SK-N-SH (cell line): ENCODE measurements around the gene TRAFD1. TPM values are rescaled to one million over a fixed set of nuclear protein-coding genes. Genes with fewer than 3 reads are reported as not detected.

Experiments used
- CTCF ChIA-PET: fragments of 300-600, 350-600 bp; formaldehyde crosslinking; extraction: SDS; loops from one replicate; lab custom pipeline; 2021; lab: Yijun Ruan, JAX
- POLR2A ChIA-PET: fragments of 350-600 bp; sonication (Branson Sonifier 250); formaldehyde crosslinking; extraction: SDS; loops from one replicate; lab custom pipeline; 2020; ENCODE audit warnings: antibody characterized with exemption, inconsistent platforms; lab: Yijun Ruan, JAX
- DNase-seq: peaks from one replicate; pipeline ENCODE4 v3.0.0; 2012
- H2AFZ ChIP-seq: fragments of 200-600 bp; sonication (generic); 2 replicates; pipeline ENCODE4 v1.8.1; 2016; ENCODE audit warnings: antibody characterized with exemption, mild to moderate bottlenecking, low read depth
- H3F3A ChIP-seq: fragments of 200-600 bp; sonication (generic); replicated peaks from 2 replicates; pipeline ENCODE3; 2016; ENCODE audit warnings: antibody characterized with exemption, mild to moderate bottlenecking; ENCODE audit not compliant: insufficient read depth
- H3K27ac ChIP-seq, 2 experiments: fragments of 200-500 bp in 1 of 2; fragments of 200-600 bp in 1 of 2; sonication (Bioruptor generic) in 1 of 2; sonication (generic), shearing (Covaris generic) in 1 of 2; 2 replicates each; pipeline versions ENCODE4 v1.5.1 to v1.6.1; 2014 to 2016; ENCODE audit warnings: low read depth in 2 of 2, inconsistent platforms in 1 of 2, low read length in 1 of 2, mild to moderate bottlenecking in 1 of 2, mixed read lengths in 1 of 2
- H3K27me3 ChIP-seq: fragments of 200-600 bp; sonication (generic), shearing (Covaris generic); 2 replicates; pipeline ENCODE4 v1.6.1; 2016; ENCODE audit warnings: mixed run types; ENCODE audit not compliant: insufficient read depth
- H3K36me3 ChIP-seq, 2 experiments: fragments of 200-500 bp in 1 of 2; fragments of 200-600 bp in 1 of 2; sonication (Bioruptor generic) in 1 of 2; sonication (generic) in 1 of 2; replicated peaks in 1 of 2; 2 replicates each; pipeline versions ENCODE3 to v1.5.1; 2014 to 2016; ENCODE audit warnings: low read length in 1 of 2, mild to moderate bottlenecking in 1 of 2; ENCODE audit not compliant: insufficient read depth in 2 of 2, control insufficient read depth in 1 of 2
- H3K4me1 ChIP-seq, 2 experiments: fragments of 200-500 bp in 1 of 2; fragments of 200-600 bp in 1 of 2; sonication (Bioruptor generic) in 1 of 2; sonication (generic), shearing (Covaris generic) in 1 of 2; 2 replicates each; pipeline versions ENCODE4 v1.5.1 to v1.6.1; 2014 to 2016; ENCODE audit warnings: low read depth in 1 of 2, low read length in 1 of 2, mixed run types in 1 of 2; ENCODE audit not compliant: insufficient read depth in 2 of 2, control insufficient read depth in 1 of 2
- H3K4me2 ChIP-seq: fragments of 200-600 bp; sonication (generic), shearing (Covaris generic); 2 replicates; pipeline ENCODE4 v1.6.1; 2017; ENCODE audit warnings: mixed run types
- H3K4me3 ChIP-seq, 2 experiments: fragments of 200-500 bp in 1 of 2; fragments of 200-600 bp in 1 of 2; sonication (Bioruptor generic) in 1 of 2; sonication (generic), shearing (Covaris generic) in 1 of 2; 2 replicates each; pipeline versions ENCODE4 v1.5.1 to v1.8.1; 2014 to 2016; ENCODE audit warnings: low read depth in 2 of 2, inconsistent platforms in 1 of 2, low read length in 1 of 2, mild to moderate bottlenecking in 1 of 2, mixed read lengths in 1 of 2, moderate library complexity in 1 of 2
- H3K79me2 ChIP-seq: fragments of 200-600 bp; sonication (generic); 2 replicates; pipeline ENCODE4 v1.8.1; 2017; ENCODE audit warnings: mild to moderate bottlenecking; ENCODE audit not compliant: insufficient read depth
- H3K9ac ChIP-seq: fragments of 200-600 bp; sonication (generic); 2 replicates; pipeline ENCODE4 v1.6.1; 2017; ENCODE audit warnings: mixed run types
- H3K9me2 ChIP-seq: fragments of 200-600 bp; sonication (generic); 2 replicates; pipeline ENCODE4 v1.6.1; 2017; ENCODE audit warnings: mixed run types
- H3K9me3 ChIP-seq: fragments of 200-600 bp; sonication (generic); 2 replicates; pipeline ENCODE4 v1.6.1; 2017; ENCODE audit warnings: mixed run types, mild to moderate bottlenecking, moderate library complexity
- H4K20me1 ChIP-seq: fragments of 200-600 bp; sonication (generic); 2 replicates; pipeline ENCODE4 v1.6.1; 2017; ENCODE audit warnings: mild to moderate bottlenecking, mixed run types; ENCODE audit not compliant: insufficient read depth
- ELF1 ChIP-seq: IDR thresholded peaks from 2 replicates; pipeline ENCODE4 v1.4.0; 2012
- EP300 ChIP-seq, 2 experiments: IDR thresholded peaks; 2 replicates each; pipeline versions ENCODE4 v1.4.0 to v1.6.1; 2012; ENCODE audit warnings: borderline replicate concordance in 1 of 2, low read depth in 1 of 2, low read length in 1 of 2
- FOSL2 ChIP-seq: IDR thresholded peaks from 2 replicates; pipeline ENCODE4 v1.4.0; 2012; ENCODE audit warnings: low read depth, mild to moderate bottlenecking, moderate library complexity, borderline replicate concordance
- FOXJ3 ChIP-seq: sonication (generic); formaldehyde crosslinking; IDR thresholded peaks from 2 replicates; pipeline ENCODE4 v1.5.1; 2020; ENCODE audit warnings: mild to moderate bottlenecking, missing genetic modification reagents
- FOXM1 ChIP-seq: IDR thresholded peaks from 2 replicates; pipeline ENCODE4 v1.4.0; 2012; ENCODE audit warnings: low read depth, mild to moderate bottlenecking
- GABPA ChIP-seq: IDR thresholded peaks from 2 replicates; pipeline ENCODE4 v1.4.0; 2012; ENCODE audit warnings: low read depth, mild to moderate bottlenecking
- JUND ChIP-seq: IDR thresholded peaks from 2 replicates; pipeline ENCODE4 v1.4.0; 2012
- MEF2A ChIP-seq: IDR thresholded peaks from 2 replicates; pipeline ENCODE4 v1.4.0; 2012; ENCODE audit warnings: low read depth, borderline replicate concordance
- MXI1 ChIP-seq: IDR thresholded peaks from 2 replicates; pipeline ENCODE4 v1.6.1; 2012; ENCODE audit warnings: mild to moderate bottlenecking, low read depth, low read length, improper control_type of control experiment
- NFIC ChIP-seq: IDR thresholded peaks from 2 replicates; pipeline ENCODE4 v1.4.0; 2012; ENCODE audit warnings: borderline replicate concordance
- RCOR1 ChIP-seq: fragments of 150-350 bp; IDR thresholded peaks from 2 replicates; pipeline ENCODE4 v1.6.1; 2017; ENCODE audit warnings: antibody characterized with exemption, low read length
- RFX5 ChIP-seq: IDR thresholded peaks from 2 replicates; pipeline ENCODE4 v1.6.1; 2012; ENCODE audit warnings: mild to moderate bottlenecking, improper control_type of control experiment, low read length
- SIN3A ChIP-seq: IDR thresholded peaks from 2 replicates; pipeline ENCODE4 v1.6.1; 2012; ENCODE audit warnings: low read depth, mild to moderate bottlenecking, low read length, moderate library complexity, borderline replicate concordance
- TAF1 ChIP-seq: IDR thresholded peaks from 2 replicates; pipeline ENCODE4 v1.6.1; 2012; ENCODE audit warnings: low read depth, mild to moderate bottlenecking, low read length, moderate library complexity, borderline replicate concordance
- TEAD4 ChIP-seq: IDR thresholded peaks from 2 replicates; pipeline ENCODE4 v1.4.0; 2012; ENCODE audit warnings: mild to moderate bottlenecking, borderline replicate concordance; ENCODE audit not compliant: insufficient read depth
- YY1 ChIP-seq: IDR thresholded peaks from 2 replicates; pipeline ENCODE4 v1.4.0; 2012; ENCODE audit warnings: low read depth, mild to moderate bottlenecking
- WGBS: methylation state at CpG from one replicate; pipeline ENCODE4 v1.1.6; 2017; ENCODE audit warnings: low lambda C conversion rate; 5-methylcytosine and 5-hydroxymethylcytosine counted together
- polyA plus RNA-seq, 3 experiments: library from polyadenylated mRNA; depleted of rRNA; stranded (reverse); fragments of >200 nt; gene quantifications; 2 replicates each; pipeline ENCODE4 v1.2.3, GENCODE V29; 2012
- TF ChIP-seq, protein P1 (sequence below): IDR thresholded peaks from 2 replicates; pipeline ENCODE4 v1.4.0; 2012; ENCODE audit warnings: low read depth, borderline replicate concordance
- TF ChIP-seq, protein P2 (sequence below): fragments of 150-350 bp; IDR thresholded peaks from 2 replicates; pipeline ENCODE4 v1.6.1; 2016; ENCODE audit warnings: mild to moderate bottlenecking, low read depth, low read length
- TF ChIP-seq, protein P3 (sequence below): fragments of 150-350 bp; IDR thresholded peaks from 2 replicates; pipeline ENCODE4 v1.6.1; 2017; ENCODE audit warnings: antibody characterized with exemption, low read length, low read depth, borderline replicate concordance
- TF ChIP-seq, protein P4 (sequence below): IDR thresholded peaks from 2 replicates; pipeline ENCODE4 v1.4.0; 2012; ENCODE audit warnings: low read depth
- TF ChIP-seq, protein P5 (sequence below): IDR thresholded peaks from 2 replicates; pipeline ENCODE4; 2012

Gene TRAFD1
- polyA plus RNA-seq, 1 of the 3 experiments (the other 2 are of a cell fraction) = 12.4 TPM

DNA sequence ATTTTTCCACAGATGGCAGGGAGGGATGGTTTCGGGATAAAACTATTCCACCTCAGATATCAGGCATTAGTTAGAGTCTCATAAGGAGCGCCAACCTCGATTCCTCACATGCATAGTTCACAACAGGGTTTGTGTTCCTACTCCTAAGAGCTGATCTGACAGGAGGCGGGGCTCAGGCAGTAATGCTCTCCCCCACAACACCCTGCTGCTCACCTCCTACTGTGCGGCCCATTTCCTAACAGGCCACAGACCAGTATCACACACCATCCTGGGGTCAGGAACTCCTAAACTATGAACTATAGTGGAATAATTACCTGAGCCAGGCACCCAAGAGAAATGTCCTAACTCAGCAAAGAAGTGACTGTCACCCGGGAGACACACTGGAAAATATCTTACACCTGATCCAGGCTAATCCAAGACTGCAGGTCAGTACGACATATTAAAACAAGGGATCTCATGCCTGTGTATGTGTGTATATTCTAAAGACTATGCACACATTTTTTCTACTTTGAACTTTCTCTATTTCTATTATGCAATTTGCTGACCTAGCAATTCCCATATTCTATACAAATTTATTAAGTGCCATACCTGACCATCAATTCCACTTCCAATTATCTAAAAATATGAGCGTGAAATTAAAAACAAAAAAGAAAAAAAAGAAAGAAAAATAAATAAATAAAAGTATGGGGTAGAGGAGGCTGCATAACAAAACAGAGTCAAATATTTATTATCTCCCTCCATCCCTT is 21.4 kb upstream of the TRAFD1 start:
- Histone ChIP-seq H3K79me2 (peaks cover 99% of the 10 kb centered on the region), H3K36me3 (peaks cover 9 to 40% of the 10 kb centered on the region in 2 experiments), H3K9me3 (no peaks in the 10 kb centered on the region), H3K4me3 (no peak overlapping the region), H3K27ac (no peak overlapping the region), H3K27me3 (no peaks in the 10 kb centered on the region), H3K4me1 (peaks cover 0 to 6% of the 10 kb centered on the region in 2 experiments; a peak in 1 of 4 replicates), H3K4me2 (no peak overlapping the region), H3K9me2 (no peaks in the 10 kb centered on the region), H3K9ac (no peak overlapping the region), H2AFZ (no peak overlapping the region), H3F3A (peaks cover 5% of the 10 kb centered on the region), H4K20me1 (peaks cover 57% of the 10 kb centered on the region)
- POLR2A ChIA-PET = no interaction called here
- WGBS = 97% methylated on average over 8 of the region's 8 CpGs
- TF ChIP-seq GABPA = no peak
- TF ChIP-seq MEF2A = no peak
- TF ChIP-seq, protein P1, sequence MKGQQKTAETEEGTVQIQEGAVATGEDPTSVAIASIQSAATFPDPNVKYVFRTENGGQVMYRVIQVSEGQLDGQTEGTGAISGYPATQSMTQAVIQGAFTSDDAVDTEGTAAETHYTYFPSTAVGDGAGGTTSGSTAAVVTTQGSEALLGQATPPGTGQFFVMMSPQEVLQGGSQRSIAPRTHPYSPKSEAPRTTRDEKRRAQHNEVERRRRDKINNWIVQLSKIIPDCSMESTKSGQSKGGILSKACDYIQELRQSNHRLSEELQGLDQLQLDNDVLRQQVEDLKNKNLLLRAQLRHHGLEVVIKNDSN = no peak
- TF ChIP-seq MXI1 = no peak
- TF ChIP-seq ELF1 = no peak
- TF ChIP-seq, protein P2, sequence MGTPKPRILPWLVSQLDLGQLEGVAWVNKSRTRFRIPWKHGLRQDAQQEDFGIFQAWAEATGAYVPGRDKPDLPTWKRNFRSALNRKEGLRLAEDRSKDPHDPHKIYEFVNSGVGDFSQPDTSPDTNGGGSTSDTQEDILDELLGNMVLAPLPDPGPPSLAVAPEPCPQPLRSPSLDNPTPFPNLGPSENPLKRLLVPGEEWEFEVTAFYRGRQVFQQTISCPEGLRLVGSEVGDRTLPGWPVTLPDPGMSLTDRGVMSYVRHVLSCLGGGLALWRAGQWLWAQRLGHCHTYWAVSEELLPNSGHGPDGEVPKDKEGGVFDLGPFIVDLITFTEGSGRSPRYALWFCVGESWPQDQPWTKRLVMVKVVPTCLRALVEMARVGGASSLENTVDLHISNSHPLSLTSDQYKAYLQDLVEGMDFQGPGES = no peak
- TF ChIP-seq, protein P3, sequence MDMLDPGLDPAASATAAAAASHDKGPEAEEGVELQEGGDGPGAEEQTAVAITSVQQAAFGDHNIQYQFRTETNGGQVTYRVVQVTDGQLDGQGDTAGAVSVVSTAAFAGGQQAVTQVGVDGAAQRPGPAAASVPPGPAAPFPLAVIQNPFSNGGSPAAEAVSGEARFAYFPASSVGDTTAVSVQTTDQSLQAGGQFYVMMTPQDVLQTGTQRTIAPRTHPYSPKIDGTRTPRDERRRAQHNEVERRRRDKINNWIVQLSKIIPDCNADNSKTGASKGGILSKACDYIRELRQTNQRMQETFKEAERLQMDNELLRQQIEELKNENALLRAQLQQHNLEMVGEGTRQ = no peak
- TF ChIP-seq NFIC = no peak
- TF ChIP-seq TEAD4 = no peak
- no peak for TF ChIP-seq RFX5
- CTCF ChIA-PET = no interaction called here
- DNase-seq = no peak

DNA sequence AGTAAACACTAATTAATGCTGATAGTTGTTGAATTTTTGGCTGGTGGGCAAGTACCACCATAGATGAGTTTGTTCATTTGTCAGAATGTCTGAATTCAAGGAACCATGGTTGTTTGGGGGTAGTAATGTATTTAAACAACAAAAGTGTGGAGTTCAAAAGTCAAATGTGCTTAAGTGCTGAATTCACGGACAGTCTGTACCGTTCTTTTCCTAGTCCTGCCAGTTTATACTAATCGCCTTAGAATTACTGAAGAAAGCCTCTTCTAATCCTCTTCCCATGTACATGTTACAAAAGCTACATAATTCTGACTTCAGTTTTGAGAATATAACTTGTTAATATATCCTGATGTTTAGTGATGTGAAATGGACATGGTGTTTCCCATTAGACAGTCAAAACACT is 19.5 kb upstream of the TRAFD1 start:
- Histone ChIP-seq H3K79me2 (peaks cover 82% of the 10 kb centered on the region), H3K9ac (no peak overlapping the region), H3K9me2 (no peaks in the 10 kb centered on the region), H3K27ac (no peak overlapping the region), H3K9me3 (no peaks in the 10 kb centered on the region), H3F3A (peaks cover 16% of the 10 kb centered on the region), H2AFZ (no peak overlapping the region), H3K4me1 (peaks cover 0 to 6% of the 10 kb centered on the region in 2 experiments; a peak in 1 of 4 replicates), H3K4me3 (no peak overlapping the region), H3K4me2 (no peak overlapping the region), H4K20me1 (peaks cover 54% of the 10 kb centered on the region), H3K36me3 (peaks cover 8 to 29% of the 10 kb centered on the region in 2 experiments), H3K27me3 (no peaks in the 10 kb centered on the region)
- ChIA-PET CTCF (interaction anchor here (1.2 kb wide), 1 partner anchor 14 kb away, joined by 3 read pairs; no protein-coding TSS in a partner anchor), POLR2A (interaction anchor here (0.7 kb wide), 1 partner anchor 72 kb away, joined by 3 read pairs; no protein-coding TSS in a partner anchor)
- no peak for DNase-seq
- 89% methylated on average over 3 of the region's 3 CpGs for WGBS
- no peak for TF ChIP-seq NFIC
- TF ChIP-seq, protein P1 = no peak
- TF ChIP-seq, protein P4, sequence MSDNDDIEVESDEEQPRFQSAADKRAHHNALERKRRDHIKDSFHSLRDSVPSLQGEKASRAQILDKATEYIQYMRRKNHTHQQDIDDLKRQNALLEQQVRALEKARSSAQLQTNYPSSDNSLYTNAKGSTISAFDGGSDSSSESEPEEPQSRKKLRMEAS = no peak
- TF ChIP-seq RCOR1 = no peak
- TF ChIP-seq TAF1 = no peak
- TF ChIP-seq FOXJ3 (CRISPR knock-in tag) = no peak
- no peak for TF ChIP-seq EP300 (IDR thresholded peaks at IDR 0.05; ENCODE audit: borderline replicate concordance in 1 of 2, low read depth in 1 of 2, low read length in 1 of 2)
- no peak for TF ChIP-seq FOXM1
- no peak for TF ChIP-seq YY1
- no peak for TF ChIP-seq SIN3A
- no peak for TF ChIP-seq RFX5
- TF ChIP-seq, protein P5, sequence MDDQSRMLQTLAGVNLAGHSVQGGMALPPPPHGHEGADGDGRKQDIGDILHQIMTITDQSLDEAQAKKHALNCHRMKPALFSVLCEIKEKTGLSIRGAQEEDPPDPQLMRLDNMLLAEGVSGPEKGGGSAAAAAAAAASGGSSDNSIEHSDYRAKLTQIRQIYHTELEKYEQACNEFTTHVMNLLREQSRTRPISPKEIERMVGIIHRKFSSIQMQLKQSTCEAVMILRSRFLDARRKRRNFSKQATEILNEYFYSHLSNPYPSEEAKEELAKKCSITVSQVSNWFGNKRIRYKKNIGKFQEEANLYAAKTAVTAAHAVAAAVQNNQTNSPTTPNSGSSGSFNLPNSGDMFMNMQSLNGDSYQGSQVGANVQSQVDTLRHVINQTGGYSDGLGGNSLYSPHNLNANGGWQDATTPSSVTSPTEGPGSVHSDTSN = no peak
- TF ChIP-seq, protein P3 = no peak
- no peak for TF ChIP-seq JUND
- TF ChIP-seq MXI1 = no peak
- TF ChIP-seq ELF1 = no peak
- TF ChIP-seq FOSL2 = no peak
- TF ChIP-seq MEF2A = no peak
